Measurements from ENCODE around the gene COPRS. TPM values are rescaled to one million over a fixed set of nuclear protein-coding genes. Genes with fewer than 3 reads are reported as not detected.
A peak's percentile ranks its signal among the peaks of the same experiment; 100 is the strongest.

The COPRS gene
- 24.7 TPM for total RNA-seq (2013)
- polyA plus RNA-seq (10 to 100 TPM; 11.7 to 40.0 (median 38.9) TPM), polyA minus RNA-seq (6.9 and 10.1 TPM in 2 replicates), total RNA-seq (2.8 to 12.0 (median 5.3) reads per million in 11 experiments)

GRCh38 chr17:31858642-31859486 is at the start of gene COPRS:
COPRS (minus strand) TSS chr17:31859244; CDS start chr17:31859199, 45 bp downstream.
- Mint-ChIP-seq H3K36me3 (peaks cover 16 to 28% of the 10 kb centered on the region in 2 donors), H3K9me3 (peaks cover 0 to 2% (median 0%) of the 10 kb centered on the region in 7 donors), H3K4me1 (peaks cover 23% of the 10 kb centered on the region), H3K27me3 (ENCODE audit: low read depth in 3 of 3) (peaks cover 0 to 2% (median 0%) of the 10 kb centered on the region in 3 donors), H3K4me3 (peak within 1 kb of the TSS; percentile 84 to 91), H3K27ac (peak within 1 kb of the TSS in 5 of 7 donors; percentile 7 to 80 (median 72))
- TF ChIP-seq CTCF (IDR thresholded peaks at IDR 0.05), result no peak
- Histone ChIP-seq H2AFZ (ENCODE audit: insufficient read depth, low read depth, low read length, poor library complexity, severe bottlenecking) (peak within 1 kb of the TSS; percentile 93), H3K4me3 (replicated peaks in 1 of 3; ENCODE audit: low read depth in 2 of 3, low read length in 3 of 3) (peak within 1 kb of the TSS; percentile 54 to 79 (median 54)), H3K79me2 (ENCODE audit: insufficient read depth, low read length) (peaks cover 11% of the 10 kb centered on the region), H3K4me1 (ENCODE audit: control insufficient read depth in 1 of 2, insufficient read depth in 2 of 2, low read length in 2 of 2) (peaks cover 13 to 20% of the 10 kb centered on the region in 2 donors), H3K36me3 (replicated peaks in 1 of 2; ENCODE audit: control insufficient read depth in 1 of 2, insufficient read depth in 2 of 2, low read length in 2 of 2) (peaks cover 20 to 31% of the 10 kb centered on the region in 2 donors), H3K9me3 (replicated peaks in 1 of 2; ENCODE audit: control insufficient read depth in 1 of 2, insufficient read depth in 1 of 2, low read length in 2 of 2) (no peaks in the 10 kb centered on the region), H3K4me2 (replicated peaks; ENCODE audit: extremely low read depth, low read length, poor library complexity, severe bottlenecking) (peak within 1 kb of the TSS; percentile 95), H4K20me1 (ENCODE audit: insufficient read depth, low read length) (no peaks in the 10 kb centered on the region), H3K27ac (ENCODE audit: low read depth in 1 of 2, low read length in 2 of 2) (no peak within 1 kb of the TSS), H3K27me3 (ENCODE audit: control insufficient read depth in 2 of 2, insufficient read depth in 2 of 2, low read length in 2 of 2) (no peaks in the 10 kb centered on the region), H3K9ac (ENCODE audit: insufficient read depth, low read length, poor library complexity, severe bottlenecking) (peak within 1 kb of the TSS; percentile 57)
- WGBS (ENCODE audit: insufficient coverage), result under 1% methylated on average over 76 of the region's 100 CpGs
- intact Hi-C loops (cut with micrococcal nuclease), result loop anchor here (5.0 kb wide), 1 partner anchor 43 kb away; the partner anchor contains the start of gene UTP6 (in 2 of the 2)
- DNase-seq, result peak; percentile 80 to 90 (median 84)

GRCh38 chr17:31908386-31908785 is 49.3 kb upstream of the COPRS start:
- Histone ChIP-seq H3K4me2 (replicated peaks; ENCODE audit: extremely low read depth, low read length, poor library complexity, severe bottlenecking) (no peak overlapping the region), H3K27me3 (ENCODE audit: control insufficient read depth in 2 of 2, insufficient read depth in 2 of 2, low read length in 2 of 2) (no peaks in the 10 kb centered on the region), H3K79me2 (ENCODE audit: insufficient read depth, low read length) (no peaks in the 10 kb centered on the region), H3K9me3 (replicated peaks in 1 of 2; ENCODE audit: control insufficient read depth in 1 of 2, insufficient read depth in 1 of 2, low read length in 2 of 2) (no peaks in the 10 kb centered on the region), H4K20me1 (ENCODE audit: insufficient read depth, low read length) (no peaks in the 10 kb centered on the region), H3K27ac (ENCODE audit: low read depth in 1 of 2, low read length in 2 of 2) (no peak overlapping the region), H3K9ac (ENCODE audit: insufficient read depth, low read length, poor library complexity, severe bottlenecking) (no peak overlapping the region), H3K4me3 (replicated peaks in 1 of 3; ENCODE audit: low read depth in 2 of 3, low read length in 3 of 3) (no peak overlapping the region), H2AFZ (ENCODE audit: insufficient read depth, low read depth, low read length, poor library complexity, severe bottlenecking) (no peak overlapping the region), H3K36me3 (replicated peaks in 1 of 2; ENCODE audit: control insufficient read depth in 1 of 2, insufficient read depth in 2 of 2, low read length in 2 of 2) (no peaks in the 10 kb centered on the region), H3K4me1 (ENCODE audit: control insufficient read depth in 1 of 2, insufficient read depth in 2 of 2, low read length in 2 of 2) (no peaks in the 10 kb centered on the region)
- H3K36me3 Mint-ChIP-seq, result no peaks in the 10 kb centered on the region
- no peak overlapping the region for H3K4me3 Mint-ChIP-seq
- intact Hi-C loops (cut with micrococcal nuclease), result no loop called here
- H3K27ac Mint-ChIP-seq, result no peak overlapping the region
- no peak for TF ChIP-seq CTCF (IDR thresholded peaks at IDR 0.05)
- H3K9me3 Mint-ChIP-seq, result no peaks in the 10 kb centered on the region
- DNase-seq, result no peak
- H3K27me3 Mint-ChIP-seq (ENCODE audit: low read depth in 3 of 3), result peaks cover 4 to 13% (median 4%) of the 10 kb centered on the region in 3 donors
- peaks cover 2% of the 10 kb centered on the region for H3K4me1 Mint-ChIP-seq

Measured in CD14-positive monocyte (primary cell).